ENCODE data around the gene ELL. TPM values are rescaled to one million over a fixed set of nuclear protein-coding genes. Genes with fewer than 3 reads are reported as not detected.
A peak's percentile ranks its signal among the peaks of the same experiment; 100 is the strongest.

Gene ELL
- total RNA-seq, 4 donors from 2014 or later, result 5.9 to 12.8 (median 9.9) TPM

DNA sequence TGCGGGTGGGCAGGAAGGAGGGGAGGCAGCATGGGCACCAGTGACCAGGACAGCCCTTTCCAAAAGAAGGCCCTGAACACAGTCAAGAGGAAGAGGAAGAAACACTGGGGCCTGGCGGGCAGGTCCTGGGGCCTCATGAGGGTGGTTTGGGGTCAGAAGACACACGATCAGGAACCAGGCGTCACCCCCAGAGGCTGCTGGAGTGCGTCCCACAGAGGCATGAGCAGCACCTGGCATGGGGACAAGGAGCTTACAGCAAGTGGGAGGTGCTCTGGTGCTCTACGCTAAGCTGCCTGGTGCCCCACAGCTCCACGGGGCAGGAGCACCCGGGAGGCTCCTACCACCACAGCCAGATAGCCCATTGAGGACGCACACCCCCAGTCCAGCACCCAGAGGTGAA, 20.0 kb downstream of the ELL start:
- intact Hi-C loops (cut with DNase I), result no loop called here
- H3K27ac ChIP-seq, result peak overlapping the region in 3 of 4 donors; percentile 53 to 74 (median 62)
- 37 to 38% methylated on average over 4 of the region's 9 CpGs for WGBS, 2 donors
- H3K36me3 ChIP-seq, result no peaks in the 10 kb centered on the region
- no peak for DNase-seq
- no peaks in the 10 kb centered on the region for H3K27me3 ChIP-seq
- peaks cover 78 to 100% (median 99%) of the 10 kb centered on the region in 3 donors for H3K4me1 ChIP-seq
- H3K4me3 ChIP-seq, result no peak overlapping the region
- TF ChIP-seq, protein P1, sequence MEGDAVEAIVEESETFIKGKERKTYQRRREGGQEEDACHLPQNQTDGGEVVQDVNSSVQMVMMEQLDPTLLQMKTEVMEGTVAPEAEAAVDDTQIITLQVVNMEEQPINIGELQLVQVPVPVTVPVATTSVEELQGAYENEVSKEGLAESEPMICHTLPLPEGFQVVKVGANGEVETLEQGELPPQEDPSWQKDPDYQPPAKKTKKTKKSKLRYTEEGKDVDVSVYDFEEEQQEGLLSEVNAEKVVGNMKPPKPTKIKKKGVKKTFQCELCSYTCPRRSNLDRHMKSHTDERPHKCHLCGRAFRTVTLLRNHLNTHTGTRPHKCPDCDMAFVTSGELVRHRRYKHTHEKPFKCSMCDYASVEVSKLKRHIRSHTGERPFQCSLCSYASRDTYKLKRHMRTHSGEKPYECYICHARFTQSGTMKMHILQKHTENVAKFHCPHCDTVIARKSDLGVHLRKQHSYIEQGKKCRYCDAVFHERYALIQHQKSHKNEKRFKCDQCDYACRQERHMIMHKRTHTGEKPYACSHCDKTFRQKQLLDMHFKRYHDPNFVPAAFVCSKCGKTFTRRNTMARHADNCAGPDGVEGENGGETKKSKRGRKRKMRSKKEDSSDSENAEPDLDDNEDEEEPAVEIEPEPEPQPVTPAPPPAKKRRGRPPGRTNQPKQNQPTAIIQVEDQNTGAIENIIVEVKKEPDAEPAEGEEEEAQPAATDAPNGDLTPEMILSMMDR (IDR thresholded peaks at IDR 0.05), result no peak
- no peak for TF ChIP-seq POLR2A (IDR thresholded peaks at IDR 0.05)
- H3K9me3 ChIP-seq, result no peaks in the 10 kb centered on the region

DNA sequence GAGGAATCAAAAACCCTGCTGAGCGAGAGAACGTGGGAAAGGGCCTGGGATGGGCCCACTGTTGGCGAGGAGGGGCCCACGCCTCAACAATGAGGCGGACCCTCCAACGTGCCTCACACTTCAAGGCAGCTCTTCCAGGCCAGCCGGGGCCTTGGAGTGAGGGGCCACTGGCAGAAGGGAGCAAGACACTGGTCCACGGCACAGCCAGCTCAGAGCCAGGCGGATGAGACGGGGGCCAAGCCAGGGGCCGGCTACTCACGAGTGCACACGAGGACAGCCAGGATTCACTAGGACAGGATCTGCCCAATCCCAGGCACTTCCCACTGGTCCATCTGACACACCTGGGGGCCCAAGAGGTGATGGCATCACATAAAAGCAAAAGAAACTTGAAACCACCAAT, 20.5 kb downstream of the ELL start:
- peaks cover 78 to 100% (median 99%) of the 10 kb centered on the region in 3 donors for H3K4me1 ChIP-seq

DNA sequence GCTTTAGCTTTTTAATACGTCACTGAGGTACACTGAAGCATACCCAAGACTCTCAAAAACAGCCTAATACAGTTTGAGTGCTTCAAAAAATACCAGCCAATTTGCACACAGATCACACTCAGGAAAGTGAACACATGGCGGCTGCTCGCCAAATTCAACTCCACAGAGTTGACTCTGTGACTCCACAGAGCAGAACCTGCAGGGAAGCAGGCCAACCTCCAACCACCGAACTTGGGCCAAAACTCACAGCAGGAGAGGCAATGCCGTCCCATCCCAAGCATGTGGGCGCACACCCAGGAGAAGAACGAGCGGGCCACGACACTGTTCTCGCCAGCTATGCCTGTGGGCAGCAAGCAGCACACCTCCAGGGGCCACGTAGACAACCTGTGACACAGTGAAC, 21.1 kb downstream of the ELL start:
- Histone ChIP-seq H3K9me3 (no peaks in the 10 kb centered on the region), H3K27me3 (no peaks in the 10 kb centered on the region), H3K4me1 (peaks cover 78 to 100% (median 99%) of the 10 kb centered on the region in 3 donors), H3K27ac (peak overlapping the region in 3 of 4 donors; percentile 52 to 74 (median 62)), H3K4me3 (no peak overlapping the region), H3K36me3 (no peaks in the 10 kb centered on the region)
- intact Hi-C loops (cut with DNase I), result no loop called here
- no peak for DNase-seq
- TF ChIP-seq POLR2A (IDR thresholded peaks at IDR 0.05), result no peak
- TF ChIP-seq, protein P1 (IDR thresholded peaks at IDR 0.05), result no peak
- 56 to 61% methylated on average over 2 of the region's 11 CpGs for WGBS, 2 donors

More for the DNA sequence above, 20.5 kb downstream of the ELL start:
- H3K27me3 ChIP-seq, result no peaks in the 10 kb centered on the region
- H3K9me3 ChIP-seq, result no peaks in the 10 kb centered on the region
- no peaks in the 10 kb centered on the region for H3K36me3 ChIP-seq
- DNase-seq, result no peak
- intact Hi-C loops (cut with DNase I), result no loop called here
- TF ChIP-seq POLR2A (IDR thresholded peaks at IDR 0.05), result no peak
- TF ChIP-seq, protein P1 (IDR thresholded peaks at IDR 0.05), result no peak
- peak overlapping the region; percentile 12 to 74 (median 58) for H3K27ac ChIP-seq
- no peak overlapping the region for H3K4me3 ChIP-seq
- WGBS, 2 donors, result 58 to 90% methylated on average over 4 to 12 of the region's 13 CpGs

DNA sequence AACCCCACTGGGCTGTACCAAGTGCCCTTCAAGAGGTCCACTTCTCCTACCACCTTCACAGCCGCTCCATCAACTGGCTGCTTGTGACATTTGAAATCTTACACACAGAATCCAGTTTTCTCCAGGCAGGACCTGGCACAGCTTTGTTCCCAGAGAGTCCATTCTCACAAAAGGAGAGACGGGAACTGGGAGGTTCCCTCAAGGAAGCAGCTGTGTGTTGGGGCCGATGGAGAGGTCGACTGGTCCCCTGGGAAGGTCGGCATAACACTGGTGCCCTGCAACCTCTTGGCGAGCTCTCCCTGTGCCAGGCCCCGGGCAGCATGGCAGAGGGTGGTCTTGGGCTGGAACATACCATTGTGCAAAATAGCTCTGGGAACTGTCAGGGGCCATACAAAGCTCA, 21.5 kb downstream of the ELL start:
- H3K36me3 ChIP-seq, result no peaks in the 10 kb centered on the region
- DNase-seq, result no peak

DNA sequence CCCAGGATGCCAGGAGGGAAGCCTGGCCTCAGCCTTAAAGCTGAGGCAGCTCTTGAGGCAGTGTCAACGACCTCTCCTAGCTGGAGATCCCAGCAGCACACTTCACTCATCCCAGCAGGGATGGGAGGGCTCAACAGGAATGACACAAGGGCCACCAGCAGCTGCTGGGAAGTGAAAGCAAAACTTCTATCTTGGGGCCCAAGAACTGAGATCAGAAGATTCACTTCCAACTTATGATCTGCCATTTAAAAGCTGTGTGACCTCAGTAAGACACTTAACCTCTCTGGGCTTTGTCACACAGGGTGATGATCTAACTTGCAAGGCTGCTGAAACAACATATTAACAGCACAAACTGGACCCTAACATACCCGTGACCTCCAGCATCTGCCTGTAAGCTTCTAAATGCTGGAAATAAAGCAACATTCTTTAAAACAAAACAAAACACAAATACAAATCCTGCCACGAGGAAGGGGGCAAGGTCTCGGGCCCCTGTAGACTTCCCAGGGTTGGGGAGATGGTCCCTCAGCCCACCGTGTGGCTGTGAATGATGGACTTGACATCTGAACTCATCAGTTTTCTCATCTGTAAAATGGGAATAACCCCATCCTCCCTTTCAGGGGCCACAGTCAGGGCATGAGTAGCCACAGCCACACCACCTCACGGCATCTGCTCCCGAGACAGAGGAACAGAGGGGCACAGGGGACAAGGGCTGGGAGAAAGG, 22.7 kb downstream of the ELL start:
- H3K9me3 ChIP-seq, result no peaks in the 10 kb centered on the region
- WGBS, 2 donors, result 75 to 84% methylated on average over 7 of the region's 7 CpGs
- no peak overlapping the region for H3K4me3 ChIP-seq
- no peaks in the 10 kb centered on the region for H3K27me3 ChIP-seq
- intact Hi-C loops (cut with DNase I), result no loop called here
- DNase-seq, result no peak
- H3K4me1 ChIP-seq, result peaks cover 78 to 100% (median 99%) of the 10 kb centered on the region in 3 donors
- TF ChIP-seq, protein P1 (IDR thresholded peaks at IDR 0.05), result no peak
- TF ChIP-seq POLR2A (IDR thresholded peaks at IDR 0.05), result no peak
- peak overlapping the region; percentile 1 to 74 (median 37) for H3K27ac ChIP-seq
- H3K36me3 ChIP-seq, result no peaks in the 10 kb centered on the region

More for the DNA sequence above, 21.5 kb downstream of the ELL start:
- peaks cover 78 to 100% (median 99%) of the 10 kb centered on the region in 3 donors for H3K4me1 ChIP-seq
- TF ChIP-seq, protein P1 (IDR thresholded peaks at IDR 0.05), result no peak
- no peak for TF ChIP-seq POLR2A (IDR thresholded peaks at IDR 0.05)
- intact Hi-C loops (cut with DNase I), result no loop called here
- H3K27me3 ChIP-seq, result no peaks in the 10 kb centered on the region
- peak overlapping the region in 3 of 4 donors; percentile 52 to 74 (median 62) for H3K27ac ChIP-seq
- 51 to 57% methylated on average over 2 to 7 of the region's 7 CpGs for WGBS, 2 donors
- H3K9me3 ChIP-seq, result no peaks in the 10 kb centered on the region
- no peak overlapping the region for H3K4me3 ChIP-seq

All from esophagus squamous epithelium (tissue), 5 donors.